T-helper 17 cell (primary cell): Measurements from ENCODE around the gene ARHGAP30. TPM values are rescaled to one million over a fixed set of nuclear protein-coding genes. Genes with fewer than 3 reads are reported as not detected.
"Not testable (repeated sequence)": the region's sequence is repeated elsewhere in the genome, so short reads cannot be mapped to it uniquely, and the experiment has no call there.

Source experiments
- ATAC-seq: fragments of 150-1000 bp; cut with Tn5 transposase; 2 replicates; pipeline ENCODE4 v1.10.0; 2021; ENCODE audit warnings: mild to moderate bottlenecking, moderate library complexity
- DNase-seq, 3 donors: peaks; one replicate each; pipeline versions ENCODE4 v3.0.0 to v3.0.0-alpha.2; 2020 to 2021
- H3K9me3 ChIP-seq: one replicate; pipeline ENCODE4 v1.7.0; 2013; ENCODE audit warnings: low read length, mild to moderate bottlenecking; ENCODE audit not compliant: control insufficient read depth, poor library complexity, severe bottlenecking
- H3K27ac Mint-ChIP-seq: one replicate; pipeline ENCODE4 v1.8.0; 2022; ENCODE audit warnings: mild to moderate bottlenecking, moderate library complexity, mixed read lengths
- H3K27me3 Mint-ChIP-seq: one replicate; pipeline ENCODE4 v1.8.0; 2022; ENCODE audit warnings: mixed read lengths
- H3K36me3 Mint-ChIP-seq: one replicate; pipeline ENCODE4 v1.8.0; 2022; ENCODE audit warnings: low read depth, mixed read lengths
- H3K4me1 Mint-ChIP-seq: one replicate; pipeline ENCODE4 v1.8.0; 2022; ENCODE audit warnings: mild to moderate bottlenecking, mixed read lengths
- H3K4me3 Mint-ChIP-seq: one replicate; pipeline ENCODE4 v1.8.0; 2022; ENCODE audit warnings: mild to moderate bottlenecking, moderate library complexity, mixed read lengths
- total RNA-seq, 4 donors: library from RNA in 2 of 4; stranded (reverse) in 2 of 4; gene quantifications; one replicate each; pipeline ENCODE4 v1.2.3 and lab custom pipeline; 2022 to 2026

The ARHGAP30 gene
- total RNA-seq, 2 donors from 2014 or later = 156 to 189 TPM

DNA sequence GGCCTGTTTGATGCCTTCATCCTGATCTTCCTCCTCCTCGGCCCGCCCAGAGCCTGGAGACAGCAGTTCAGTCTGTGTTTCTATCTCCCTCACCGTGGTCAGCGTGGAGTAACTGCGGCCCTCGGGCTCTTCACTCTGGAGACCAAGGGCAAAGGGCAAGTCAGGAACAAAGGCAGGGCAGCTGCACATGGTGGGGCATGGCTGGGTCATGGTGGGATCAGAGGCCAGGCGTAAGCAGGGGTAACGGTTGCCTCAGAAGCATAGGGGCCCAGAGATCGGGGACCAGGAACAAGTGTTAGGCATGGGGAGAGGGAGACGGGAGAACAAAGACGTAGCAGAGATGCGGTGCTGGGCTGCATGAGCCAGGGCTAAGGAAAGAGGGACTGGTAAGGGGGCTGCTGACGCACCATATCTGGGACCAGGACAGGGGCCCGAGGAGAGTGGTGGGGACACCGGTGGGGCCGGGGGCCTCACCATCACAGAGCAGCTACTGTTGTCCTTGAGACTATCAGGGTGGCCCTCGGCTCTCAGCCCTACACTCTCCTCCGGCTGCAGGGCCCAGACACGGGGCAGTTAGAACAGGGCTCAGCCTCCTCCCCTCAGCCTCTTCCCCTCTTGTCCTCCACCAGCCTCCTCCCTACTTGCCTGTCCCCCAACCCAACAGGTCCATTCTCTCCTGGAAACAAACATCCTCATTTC is 3.2 kb upstream of the ARHGAP30 start:
- ATAC-seq (no peak), DNase-seq (no peak)
- Mint-ChIP-seq H3K4me1 (peaks cover 32% of the 10 kb centered on the region), H3K4me3 (no peak overlapping the region), H3K27me3 (no peaks in the 10 kb centered on the region), H3K27ac (no peak overlapping the region), H3K36me3 (no peaks in the 10 kb centered on the region)
- no peaks in the 10 kb centered on the region for H3K9me3 ChIP-seq

- DNase-seq (peak in 2 of 3 donors; percentile 20 to 27), ATAC-seq (no peak)
- Mint-ChIP-seq H3K27me3 (no peaks in the 10 kb centered on the region), H3K4me1 (peaks cover 41% of the 10 kb centered on the region), H3K4me3 (no peak overlapping the region), H3K36me3 (peaks cover 4% of the 10 kb centered on the region), H3K27ac (peak overlapping the region; percentile 99)
- no peaks in the 10 kb centered on the region for H3K9me3 ChIP-seq
Observed at GRCh38 chr1:161071886-161072371, 2.2 kb upstream of the ARHGAP30 start.

DNA sequence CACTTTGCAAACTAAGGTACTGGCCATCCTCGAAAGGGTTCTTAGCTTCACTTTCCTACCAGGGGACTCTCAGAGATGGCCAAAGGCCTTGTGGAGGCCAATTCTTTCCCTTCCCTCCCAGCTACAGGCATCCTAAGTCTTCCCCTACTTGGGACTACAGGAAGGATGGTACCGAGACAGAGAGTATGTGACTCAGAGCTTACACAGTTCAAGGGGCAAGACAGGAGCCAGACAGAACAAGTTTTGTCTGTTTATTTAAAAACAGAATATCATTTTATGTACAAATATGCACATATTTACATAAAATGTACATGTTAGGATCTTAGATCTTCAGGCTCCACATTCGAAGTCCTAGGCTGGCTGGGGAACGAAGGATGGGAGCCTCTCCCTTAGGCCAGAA is 1.1 kb upstream of the ARHGAP30 start:
- Mint-ChIP-seq H3K4me3 (no peak overlapping the region), H3K27me3 (no peaks in the 10 kb centered on the region), H3K36me3 (peaks cover 8% of the 10 kb centered on the region), H3K27ac (peak overlapping the region; percentile 99), H3K4me1 (peaks cover 47% of the 10 kb centered on the region)
- no peak for ATAC-seq
- no peak for DNase-seq
- H3K9me3 ChIP-seq = no peaks in the 10 kb centered on the region

DNA sequence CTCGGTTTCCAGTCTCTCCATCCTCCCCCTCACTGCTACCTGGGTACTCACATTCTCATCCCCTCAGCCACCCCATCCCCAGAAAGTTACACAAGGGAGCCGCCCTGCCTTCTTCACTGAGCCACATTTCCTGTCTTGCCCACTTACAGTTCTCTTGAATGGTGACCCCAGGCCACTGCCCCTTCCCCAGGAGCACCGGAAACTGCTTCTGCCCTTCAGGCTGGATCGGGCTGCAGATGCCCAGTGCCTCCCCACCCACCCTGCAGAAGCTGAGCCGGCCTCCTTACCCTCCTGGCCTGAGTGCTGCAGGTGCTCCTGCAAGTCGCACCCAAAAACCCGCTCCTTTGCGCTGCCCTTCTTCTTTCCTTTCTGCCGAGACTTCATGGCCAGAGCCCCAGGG is 450 bp downstream of the ARHGAP30 start:
- DNase-seq = no peak
- peak overlapping the region; percentile 99 for H3K4me3 Mint-ChIP-seq
- no peaks in the 10 kb centered on the region for H3K27me3 Mint-ChIP-seq
- peaks cover 51% of the 10 kb centered on the region for H3K4me1 Mint-ChIP-seq
- peaks cover 10% of the 10 kb centered on the region for H3K36me3 Mint-ChIP-seq
- no peak for ATAC-seq
- peak overlapping the region; percentile 99 for H3K27ac Mint-ChIP-seq
- H3K9me3 ChIP-seq = no peaks in the 10 kb centered on the region

GRCh38 chr1:161068306-161069234 is 1.1 kb downstream of the ARHGAP30 start:
- H3K9me3 ChIP-seq = no peaks in the 10 kb centered on the region
- Mint-ChIP-seq H3K36me3 (peaks cover 13% of the 10 kb centered on the region), H3K4me1 (peaks cover 58% of the 10 kb centered on the region), H3K4me3 (peak overlapping the region; percentile 99), H3K27me3 (no peaks in the 10 kb centered on the region), H3K27ac (peak overlapping the region; percentile 99)
- peak; percentile 80 for ATAC-seq
- peak; percentile 60 to 81 (median 68) for DNase-seq

- no peak for DNase-seq
- H3K4me1 Mint-ChIP-seq = peaks cover 59% of the 10 kb centered on the region
- no peak for ATAC-seq
- H3K36me3 Mint-ChIP-seq = peaks cover 18% of the 10 kb centered on the region
- H3K9me3 ChIP-seq = no peaks in the 10 kb centered on the region
- H3K27ac Mint-ChIP-seq = peak overlapping the region; percentile 99
- peak overlapping the region; percentile 99 for H3K4me3 Mint-ChIP-seq
- H3K27me3 Mint-ChIP-seq = no peaks in the 10 kb centered on the region
Observed at GRCh38 chr1:161066694-161067093, 3.0 kb downstream of the ARHGAP30 start.

DNA sequence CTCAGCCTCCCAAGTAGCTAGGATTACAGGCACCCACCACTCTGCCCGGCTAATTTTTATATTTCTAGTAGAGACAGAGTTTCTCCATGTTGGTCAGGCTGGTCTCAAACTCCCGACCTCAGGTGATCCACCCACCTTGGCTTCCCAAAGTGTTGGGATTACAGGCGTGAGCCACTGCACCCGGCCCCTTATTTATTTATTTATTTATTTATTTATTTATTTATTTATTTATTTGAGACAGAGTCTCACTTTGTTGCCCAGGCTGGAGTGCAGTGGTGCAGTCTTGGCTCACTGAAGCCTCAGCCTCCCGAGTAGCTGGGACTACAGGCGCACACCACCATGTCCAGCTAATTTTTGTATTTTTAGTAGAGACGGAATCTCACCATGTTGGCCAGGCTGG is 4.0 kb downstream of the ARHGAP30 start:
- Mint-ChIP-seq H3K27ac (peak overlapping the region; percentile 99), H3K4me3 (peak overlapping the region; percentile 99), H3K4me1 (peaks cover 60% of the 10 kb centered on the region), H3K36me3 (peaks cover 18% of the 10 kb centered on the region)
- not testable (repeated sequence) for H3K9me3 ChIP-seq, H3K27me3 Mint-ChIP-seq, DNase-seq, ATAC-seq

- H3K27ac Mint-ChIP-seq = peak overlapping the region; percentile 99
- DNase-seq, ATAC-seq, H3K9me3 ChIP-seq, H3K27me3 Mint-ChIP-seq: not testable (repeated sequence)
- H3K4me3 Mint-ChIP-seq = peak overlapping the region; percentile 88
- peaks cover 61% of the 10 kb centered on the region for H3K4me1 Mint-ChIP-seq
- H3K36me3 Mint-ChIP-seq = peaks cover 22% of the 10 kb centered on the region
Observed at GRCh38 chr1:161063936-161064335, 5.8 kb downstream of the ARHGAP30 start.

GRCh38 chr1:161061419-161061818 is 8.3 kb downstream of the ARHGAP30 start:
- Mint-ChIP-seq H3K27ac (peak overlapping the region; percentile 75), H3K27me3 (no peaks in the 10 kb centered on the region), H3K36me3 (peaks cover 18% of the 10 kb centered on the region), H3K4me1 (peaks cover 46% of the 10 kb centered on the region), H3K4me3 (no peak overlapping the region)
- ATAC-seq = no peak
- DNase-seq = no peak
- H3K9me3 ChIP-seq = no peaks in the 10 kb centered on the region

DNA sequence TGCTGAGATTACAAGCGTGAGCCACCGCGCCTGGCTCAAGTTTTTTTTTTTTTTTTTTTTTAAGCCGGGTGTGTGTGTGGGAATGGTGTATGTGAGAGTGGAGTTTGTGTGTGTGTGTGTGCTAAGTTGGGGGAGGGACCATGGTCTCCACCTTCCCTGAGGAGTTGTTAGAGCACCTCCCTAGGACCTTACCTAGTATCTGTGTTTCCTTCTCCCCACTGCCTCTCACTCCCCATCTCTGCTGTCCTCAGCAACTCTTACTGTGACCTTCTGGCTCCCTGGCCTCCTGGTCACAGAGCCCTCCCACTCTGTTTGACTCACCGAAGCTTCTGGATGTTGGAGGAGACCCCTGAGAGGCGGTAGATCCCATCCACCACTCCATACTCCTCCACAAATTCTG is 10.4 kb downstream of the ARHGAP30 start:
- Mint-ChIP-seq H3K4me3 (no peak overlapping the region), H3K27me3 (no peaks in the 10 kb centered on the region), H3K27ac (peak overlapping the region; percentile 75), H3K36me3 (peaks cover 16% of the 10 kb centered on the region), H3K4me1 (peaks cover 42% of the 10 kb centered on the region)
- no peaks in the 10 kb centered on the region for H3K9me3 ChIP-seq
- DNase-seq = no peak
- ATAC-seq = no peak

DNA sequence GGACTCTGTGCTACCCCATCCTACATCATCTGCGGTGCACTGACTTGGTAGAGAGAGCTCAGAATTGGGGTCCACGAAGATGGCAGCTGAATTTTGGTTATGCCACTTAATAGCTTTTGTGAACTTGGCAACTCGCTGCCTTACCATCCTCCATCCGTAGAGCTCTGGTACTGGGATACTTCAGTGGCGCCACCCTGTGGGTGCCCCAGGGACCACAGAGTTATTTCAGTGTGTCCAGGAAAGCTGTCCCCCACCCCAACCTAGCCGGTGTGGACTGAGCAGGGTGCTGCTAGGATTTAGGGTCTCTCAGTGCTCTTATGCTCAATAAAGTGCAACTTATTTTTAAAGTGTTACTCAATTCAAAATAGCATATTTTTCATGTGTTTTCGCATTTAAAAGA is 14.9 kb downstream of the ARHGAP30 start:
- no peaks in the 10 kb centered on the region for H3K27me3 Mint-ChIP-seq
- DNase-seq = no peak
- peaks cover 14% of the 10 kb centered on the region for H3K36me3 Mint-ChIP-seq
- no peak overlapping the region for H3K4me3 Mint-ChIP-seq
- ATAC-seq = no peak
- peak overlapping the region; percentile 82 for H3K27ac Mint-ChIP-seq
- H3K9me3 ChIP-seq = no peaks in the 10 kb centered on the region
- peaks cover 26% of the 10 kb centered on the region for H3K4me1 Mint-ChIP-seq

DNA sequence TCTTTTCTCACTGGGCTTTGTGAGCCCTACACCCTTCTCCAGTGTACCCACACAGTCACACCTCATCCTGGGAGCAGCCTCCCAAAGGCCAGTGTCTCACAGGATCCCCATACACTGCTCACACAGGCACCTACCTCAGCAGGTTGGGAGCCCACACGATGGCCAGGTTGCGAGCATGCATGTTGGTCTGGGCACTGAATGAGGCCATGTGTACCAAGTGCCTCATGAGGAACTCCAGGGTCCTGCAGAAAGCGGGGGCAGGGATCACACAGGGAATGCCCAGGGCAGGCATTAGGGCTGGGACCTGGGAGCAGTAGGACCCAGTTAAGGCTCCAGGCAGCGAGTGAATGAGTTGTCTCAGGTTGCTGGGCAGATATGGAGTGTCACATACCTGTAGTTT is 15.5 kb downstream of the ARHGAP30 start:
- no peaks in the 10 kb centered on the region for H3K9me3 ChIP-seq
- ATAC-seq = no peak
- Mint-ChIP-seq H3K27me3 (no peaks in the 10 kb centered on the region), H3K4me1 (peaks cover 20% of the 10 kb centered on the region), H3K27ac (peak overlapping the region; percentile 82), H3K36me3 (peaks cover 11% of the 10 kb centered on the region), H3K4me3 (no peak overlapping the region)
- no peak for DNase-seq

DNA sequence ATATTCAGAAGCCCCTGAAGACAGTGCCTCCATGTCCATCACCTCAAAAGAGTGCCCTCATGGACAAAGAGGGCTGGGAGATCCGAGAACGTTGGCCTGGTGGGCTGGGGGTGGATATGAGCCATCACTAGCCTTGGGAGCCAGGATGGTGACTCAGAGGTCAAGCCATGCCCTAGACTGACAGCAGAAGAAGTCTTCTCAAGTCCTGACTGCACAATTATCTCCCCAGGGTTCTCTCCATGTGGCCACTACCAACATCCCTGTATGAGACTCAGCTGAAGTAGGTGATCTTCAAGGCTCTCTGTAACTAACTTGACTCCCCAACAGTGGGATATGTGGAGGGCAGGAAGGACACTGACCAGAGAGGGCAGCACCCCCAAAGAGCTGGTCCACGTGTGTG is 16.8 kb downstream of the ARHGAP30 start:
- no peaks in the 10 kb centered on the region for H3K9me3 ChIP-seq
- DNase-seq = no peak
- no peak for ATAC-seq
- Mint-ChIP-seq H3K4me1 (peaks cover 24% of the 10 kb centered on the region), H3K36me3 (peaks cover 14% of the 10 kb centered on the region), H3K27ac (peak overlapping the region; percentile 82), H3K4me3 (no peak overlapping the region), H3K27me3 (no peaks in the 10 kb centered on the region)
